GM18499 (cell line): ENCODE data around the gene EIF2A.

Source experiments
- ATAC-seq: cut with Tn5 transposase; IDR thresholded peaks from one replicate; pipeline ENCODE4 v1.9.1; 2021; ENCODE audit warnings: moderate number of reproducible peaks; ENCODE audit not compliant: insufficient read depth, unreplicated experiment

The EIF2A gene

DNA sequence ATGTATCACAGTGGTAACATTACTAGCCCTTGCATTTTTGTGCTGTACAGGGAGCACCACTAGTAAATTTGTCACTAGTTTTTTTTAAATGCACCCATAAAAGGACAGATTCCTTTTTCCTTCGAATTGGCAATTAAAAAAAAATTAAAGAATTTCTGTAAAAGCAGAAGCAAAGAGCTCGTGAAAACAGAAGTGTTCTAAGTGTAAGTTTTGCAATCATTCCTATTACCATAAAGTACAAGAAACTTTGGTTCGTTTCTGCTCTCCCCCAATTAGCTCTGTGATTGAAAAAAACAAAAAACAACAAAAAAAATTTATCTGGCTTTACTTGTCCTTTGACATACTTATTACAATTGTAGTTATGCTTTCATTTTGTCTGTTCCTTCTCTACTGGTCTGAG lies 5.6 kb upstream of the EIF2A start:
- ATAC-seq, result no peak

DNA sequence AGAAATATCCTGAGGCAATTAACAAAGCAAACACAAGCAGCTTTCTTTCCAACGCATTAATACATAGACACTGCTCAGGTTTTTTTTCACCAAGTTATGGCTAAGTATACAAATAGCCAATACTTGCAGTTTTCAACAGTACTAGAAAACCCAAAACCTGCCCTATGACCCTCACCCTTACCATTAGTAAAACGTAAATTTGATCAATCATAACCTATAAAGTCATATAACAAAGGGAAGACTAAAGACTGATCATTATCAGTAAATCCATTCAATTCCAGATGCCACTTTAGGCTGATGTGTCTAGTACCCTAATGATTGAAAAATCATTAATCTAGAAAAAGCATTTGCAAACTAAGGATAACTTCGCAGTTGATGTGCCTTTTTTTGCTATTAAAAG lies 3.5 kb upstream of the EIF2A start:
- no peak for ATAC-seq

DNA sequence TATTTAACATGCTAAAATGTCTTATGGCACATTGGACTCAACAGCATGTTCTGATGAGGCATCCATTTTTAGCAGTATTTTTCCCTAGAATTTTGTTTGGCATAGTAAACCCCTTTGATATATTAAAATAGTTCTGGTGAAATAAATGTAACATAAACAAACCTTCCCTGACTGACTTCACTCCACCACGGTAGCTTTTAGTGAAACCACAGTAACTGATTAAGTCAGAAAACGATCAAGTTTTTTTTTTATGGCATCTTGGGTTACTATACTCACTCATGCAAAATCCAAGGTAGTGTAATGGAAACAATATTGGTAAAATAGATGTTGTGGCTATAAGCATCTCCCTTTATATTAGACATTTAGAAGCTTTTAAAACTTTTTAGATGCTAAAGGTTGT lies 3.1 kb upstream of the EIF2A start:
- ATAC-seq, result no peak

DNA sequence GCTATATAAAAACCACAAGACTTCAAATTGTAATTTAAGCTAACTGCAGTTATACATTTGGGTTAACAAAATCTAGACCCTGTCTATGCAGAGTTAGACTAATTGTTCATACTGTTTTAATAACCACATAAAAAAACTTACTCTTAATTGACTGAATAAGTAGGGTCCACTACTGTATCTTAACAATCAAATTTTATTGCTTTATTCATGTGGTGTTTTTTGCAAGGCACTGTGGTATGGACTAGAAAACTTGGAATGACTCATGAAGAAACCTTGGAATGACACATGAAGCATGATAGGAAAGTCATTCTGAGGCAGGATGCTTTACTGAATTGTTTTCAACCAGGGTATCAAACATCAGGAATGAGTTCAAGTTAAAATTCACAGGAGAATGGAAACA lies 2.5 kb upstream of the EIF2A start:
- no peak for ATAC-seq

DNA sequence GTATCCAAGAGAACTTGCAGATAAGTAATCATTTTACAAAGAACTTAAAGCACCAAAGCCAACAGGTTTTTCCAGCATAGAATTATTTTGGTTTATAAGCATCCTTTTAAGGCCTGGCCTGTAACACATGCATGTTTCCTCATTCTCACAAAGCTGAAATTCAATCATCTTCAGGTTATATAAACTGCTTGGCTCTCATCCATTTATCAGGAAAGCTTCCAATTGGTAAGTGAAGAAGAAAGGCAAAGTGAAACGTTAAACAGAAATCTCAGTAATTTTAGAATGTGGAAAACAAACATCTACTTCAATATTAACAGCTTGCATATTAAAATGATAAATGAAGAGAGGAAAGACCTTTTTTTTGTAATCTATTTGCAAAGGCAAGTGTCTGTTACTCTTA lies 1.9 kb upstream of the EIF2A start:
- ATAC-seq, result no peak

DNA sequence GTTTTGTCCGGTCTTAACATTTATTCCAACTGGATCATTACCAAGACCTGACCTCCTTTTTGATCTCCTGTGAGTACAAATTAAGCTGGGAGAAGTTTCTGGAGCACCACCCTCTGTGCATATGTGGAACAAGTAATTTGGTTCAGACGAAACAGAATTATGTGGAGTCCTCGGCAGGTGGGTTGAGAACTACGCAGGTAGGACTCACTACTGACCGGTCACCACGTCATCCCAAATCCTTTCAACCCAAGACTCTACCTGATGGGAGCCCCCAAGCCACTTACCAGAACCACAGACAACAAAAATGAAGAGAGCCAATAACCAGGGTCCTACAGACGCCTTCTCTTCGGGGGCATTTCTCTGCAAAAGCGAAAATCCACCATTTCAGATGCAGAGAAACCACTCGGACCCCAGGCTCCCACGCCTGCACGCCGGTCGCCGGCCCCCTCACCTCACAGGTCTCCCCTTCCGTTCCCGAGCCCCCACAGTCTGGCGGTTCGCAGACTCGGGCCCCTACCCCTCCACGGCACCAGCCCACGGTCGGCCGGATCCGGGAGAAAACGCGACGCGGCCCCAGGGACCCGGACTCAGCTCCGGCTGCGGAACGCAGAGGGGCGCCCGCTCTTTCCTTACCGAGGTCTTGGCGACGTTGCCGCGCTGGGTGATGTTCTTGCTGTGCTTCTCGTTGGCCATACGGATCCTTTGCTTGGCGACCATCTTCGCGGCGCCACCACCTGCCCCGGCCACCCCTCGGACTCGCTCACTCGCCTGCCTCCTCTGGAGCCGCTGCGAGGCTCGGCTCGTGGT lies 965 bp upstream of the EIF2A start:
- no peak for ATAC-seq

DNA sequence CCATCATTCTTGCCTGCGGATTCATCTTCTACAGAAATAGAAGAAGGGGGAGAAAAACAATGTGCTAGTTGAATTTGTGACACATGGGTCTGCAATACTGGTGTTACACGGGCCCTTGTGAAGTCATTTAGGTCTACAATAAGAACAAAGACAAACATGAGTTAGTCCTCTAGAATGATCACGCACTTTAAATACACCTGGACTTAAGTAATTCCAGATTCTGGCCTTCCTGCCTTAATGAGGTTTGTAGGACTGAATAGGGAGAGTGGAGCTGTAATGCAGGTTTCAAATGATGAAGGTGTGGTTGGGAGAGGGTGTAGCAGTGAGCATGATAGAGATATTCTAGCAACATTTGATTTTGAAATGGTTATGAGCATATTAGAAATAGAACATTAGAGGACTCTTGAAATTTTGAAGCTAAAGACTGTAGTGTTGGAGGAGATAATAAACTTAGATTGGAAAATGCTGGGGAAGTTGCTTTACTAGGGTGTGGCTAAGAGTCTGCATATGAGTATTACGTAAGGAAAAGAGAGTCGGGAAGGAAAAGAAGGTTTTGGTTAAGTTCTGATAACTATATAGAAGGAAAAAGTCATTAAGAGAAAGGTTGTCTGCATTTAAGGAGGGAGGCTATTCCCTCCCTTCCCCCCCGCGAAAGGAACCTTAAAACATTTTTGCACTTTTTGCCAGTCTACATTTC lies 606 bp downstream of the EIF2A start:
- no peak for ATAC-seq

DNA sequence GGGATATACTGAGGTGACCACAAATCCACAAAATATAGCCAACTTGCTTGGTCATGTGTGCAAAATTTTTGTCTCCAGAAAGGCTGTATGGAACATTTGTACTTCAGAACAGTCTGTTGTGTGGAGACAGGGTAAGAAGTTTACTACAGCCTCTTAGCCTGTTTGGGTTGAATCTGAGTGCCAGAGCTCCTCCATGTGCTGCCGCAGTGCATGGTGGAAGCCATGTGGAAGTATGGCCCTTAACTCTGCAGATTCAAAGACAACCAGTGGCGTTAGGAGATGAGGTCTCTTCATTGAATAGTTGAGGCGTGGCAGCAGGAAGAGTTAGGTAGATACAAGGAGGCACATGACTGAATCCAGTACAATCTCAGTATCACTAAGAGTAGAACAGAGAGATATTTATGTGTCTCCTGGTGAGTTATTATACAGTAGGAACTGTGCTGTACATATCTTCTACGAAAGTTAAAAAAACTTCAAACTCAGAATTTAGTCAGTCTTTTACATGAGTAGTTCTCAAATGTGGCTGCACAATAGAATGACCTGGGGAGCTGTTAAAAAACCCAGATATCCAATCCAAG lies 9.4 kb downstream of the EIF2A start:
- no peak for ATAC-seq

DNA sequence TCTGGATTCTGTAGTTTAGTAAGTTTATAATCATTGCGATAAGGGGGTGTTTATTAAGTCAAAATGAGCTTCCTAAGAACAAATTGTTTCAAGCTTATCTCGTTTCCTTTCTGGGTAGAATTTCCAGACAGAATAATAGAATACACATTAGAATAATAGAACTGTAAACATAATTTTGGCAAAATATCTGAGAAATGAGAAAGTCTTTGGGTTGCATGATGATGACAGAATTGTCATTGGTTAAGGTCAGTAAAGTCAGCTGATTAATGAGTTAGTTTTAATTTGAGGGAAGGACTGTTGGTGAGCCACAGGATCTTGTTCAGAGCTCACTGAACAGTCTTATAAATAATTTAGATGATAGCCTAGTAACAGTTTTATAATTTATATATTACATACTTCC lies 10.2 kb downstream of the EIF2A start:
- ATAC-seq, result no peak

DNA sequence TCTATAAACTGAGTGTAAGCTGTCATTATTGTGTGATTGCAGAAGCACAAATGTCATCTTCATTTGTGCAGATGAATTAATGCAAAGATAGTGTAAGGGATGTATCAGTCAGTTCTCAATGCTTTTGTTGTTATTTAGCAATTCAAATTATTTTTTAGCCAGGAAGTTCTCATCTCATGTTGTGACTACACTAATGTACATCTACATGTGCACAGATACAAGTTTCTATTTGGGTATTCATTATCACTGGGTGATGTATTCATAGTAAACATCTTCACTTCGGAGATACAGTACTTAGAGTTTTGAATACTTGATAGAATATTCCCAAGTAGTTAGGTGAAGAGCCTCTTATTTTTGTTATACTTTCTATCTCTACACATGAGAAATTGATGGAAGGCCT lies 11.1 kb downstream of the EIF2A start:
- no peak for ATAC-seq

DNA sequence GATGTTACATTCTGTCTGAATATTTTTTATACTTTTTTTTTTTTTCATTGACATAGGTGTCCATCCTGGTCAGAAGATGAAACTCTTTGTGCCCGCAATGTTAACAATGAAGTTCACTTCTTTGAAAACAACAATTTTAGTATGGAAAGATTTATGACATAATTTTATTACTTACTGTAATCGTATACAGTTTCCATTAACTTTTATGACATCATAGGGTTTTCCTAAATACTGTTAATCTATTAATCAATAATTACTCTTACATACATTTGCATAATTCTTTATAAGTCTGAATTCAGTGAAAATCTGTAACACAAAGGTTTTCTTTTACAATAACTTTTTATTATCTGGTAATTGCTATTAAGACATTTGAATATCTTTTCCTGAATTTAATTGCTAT lies 17.7 kb downstream of the EIF2A start:
- no peak for ATAC-seq

DNA sequence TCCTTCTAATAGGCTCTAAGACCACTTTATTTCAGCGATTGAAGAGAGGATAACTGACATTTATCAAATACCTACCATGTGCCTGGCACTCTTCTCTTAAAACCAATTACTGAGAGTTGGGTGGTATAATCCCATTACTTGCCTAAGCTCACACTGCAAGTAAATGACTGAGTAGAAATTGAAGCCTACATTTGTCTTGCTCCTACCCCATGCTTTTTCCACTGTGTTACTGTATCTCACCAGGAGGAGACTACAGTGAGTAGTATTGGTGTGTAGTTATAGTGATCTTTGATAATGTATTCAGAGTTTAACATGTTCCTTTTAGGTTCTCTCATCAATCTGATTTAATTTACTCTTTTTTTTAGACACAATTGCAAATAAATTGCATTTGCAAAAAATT lies 20.7 kb downstream of the EIF2A start:
- ATAC-seq, result no peak

DNA sequence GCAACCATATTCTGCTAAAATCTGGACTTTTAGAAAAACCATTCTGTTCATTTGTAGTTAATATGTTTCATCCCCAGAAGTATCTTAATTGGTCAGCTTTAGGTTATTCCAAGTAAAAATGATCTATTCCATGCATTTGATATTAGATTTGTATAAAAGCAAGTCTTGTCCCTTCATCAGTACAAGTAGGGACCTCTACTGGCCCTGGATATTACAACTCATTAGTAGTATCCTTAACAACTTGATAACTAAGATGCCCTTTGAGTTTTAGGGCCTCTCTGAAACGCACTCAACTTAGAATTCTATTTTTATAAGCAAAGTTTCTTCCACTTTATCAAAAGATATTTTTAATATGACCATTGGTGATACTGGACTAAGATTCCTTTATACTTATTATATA lies 31.3 kb downstream of the EIF2A start:
- no peak for ATAC-seq

DNA sequence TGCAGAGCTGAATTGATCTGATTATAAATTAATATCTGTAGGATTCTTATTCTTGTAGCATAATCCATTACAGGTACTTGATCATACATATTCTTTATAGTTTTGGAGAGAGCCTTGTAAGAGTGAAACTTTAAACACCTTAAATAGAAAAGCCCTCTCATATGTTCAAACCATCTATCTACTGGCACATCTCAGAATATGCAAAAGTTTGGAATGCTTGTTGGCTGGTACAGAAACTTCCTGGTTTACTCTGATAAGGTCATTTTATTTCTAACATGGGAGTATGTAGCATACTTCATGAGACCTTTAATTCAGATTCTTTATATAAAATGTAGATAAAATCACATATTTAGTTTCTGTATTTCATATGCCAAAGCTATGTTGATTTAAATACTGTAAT lies 34.6 kb downstream of the EIF2A start:
- ATAC-seq, result no peak

DNA sequence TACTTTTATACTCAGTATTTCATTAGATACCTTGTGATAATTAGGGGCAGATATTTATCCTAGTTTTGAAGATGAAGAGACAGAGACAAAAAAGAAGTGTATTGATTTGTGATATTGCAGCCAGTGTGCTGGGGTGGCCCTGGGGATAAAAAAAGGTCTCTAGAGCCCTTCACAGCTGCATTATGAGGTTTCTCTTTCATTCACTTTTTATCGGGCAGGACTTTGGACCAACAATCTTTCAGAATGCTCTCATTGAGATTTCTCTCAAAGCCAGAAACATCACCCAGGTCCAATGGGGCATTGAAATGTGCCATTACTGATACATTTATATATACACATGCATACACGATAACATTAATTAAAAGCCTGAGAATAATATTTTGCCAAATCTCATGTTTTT lies 36.0 kb downstream of the EIF2A start:
- no peak for ATAC-seq

DNA sequence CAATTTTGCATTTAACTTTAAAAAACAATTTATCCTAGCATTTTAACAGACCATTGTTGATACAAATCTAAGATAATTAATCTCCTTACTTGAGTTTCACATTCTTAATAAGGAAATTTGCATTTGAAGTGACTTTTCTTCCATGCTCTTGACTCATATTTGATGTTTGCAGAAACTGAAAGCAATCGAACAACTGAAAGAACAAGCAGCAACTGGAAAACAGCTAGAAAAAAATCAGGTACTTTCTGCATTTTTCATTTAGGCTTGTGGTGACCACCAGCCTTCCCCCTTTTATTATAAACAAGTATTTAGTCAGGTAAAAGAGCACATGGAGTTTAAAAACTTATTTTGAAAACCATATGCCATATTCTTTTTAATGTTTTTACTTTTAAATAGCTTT lies 36.4 kb downstream of the EIF2A start:
- no peak for ATAC-seq

DNA sequence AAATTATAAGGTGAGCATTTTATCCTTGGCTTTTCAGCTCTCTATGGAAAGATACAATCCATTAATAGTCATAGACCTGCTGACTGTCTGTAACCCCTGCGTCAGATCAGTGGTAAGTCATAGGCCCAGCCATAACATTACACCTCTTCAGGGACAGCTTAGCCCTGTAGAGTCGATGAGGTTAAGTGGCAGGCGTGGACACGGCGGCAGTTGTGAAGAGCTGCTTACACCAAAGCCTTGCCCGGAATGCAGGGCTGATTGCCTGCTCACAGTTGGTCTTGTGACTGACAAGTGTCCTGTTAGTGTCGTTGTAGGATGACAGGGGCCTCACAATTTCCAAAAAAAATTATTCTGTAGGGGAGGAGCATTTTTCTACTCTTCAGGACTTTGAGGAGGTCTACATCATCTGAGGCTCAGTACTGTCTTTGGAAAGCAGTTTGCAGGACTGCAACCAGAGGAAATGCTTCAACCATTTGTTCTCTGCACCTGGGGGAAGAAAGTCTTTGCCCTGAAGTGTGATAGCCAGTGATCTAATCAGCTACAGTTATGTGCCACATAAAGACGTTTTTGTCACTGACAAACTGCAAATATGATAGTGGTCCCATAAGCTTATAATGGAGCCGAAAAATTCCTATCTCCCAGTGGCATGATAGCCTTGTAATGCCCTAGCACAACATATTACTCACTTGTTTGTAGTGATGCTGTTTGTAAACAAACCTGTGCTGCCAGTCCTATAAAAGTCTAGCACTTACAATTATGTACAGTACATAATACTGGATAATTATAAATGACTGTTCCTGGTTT lies 41.6 kb downstream of the EIF2A start:
- no peak for ATAC-seq

DNA sequence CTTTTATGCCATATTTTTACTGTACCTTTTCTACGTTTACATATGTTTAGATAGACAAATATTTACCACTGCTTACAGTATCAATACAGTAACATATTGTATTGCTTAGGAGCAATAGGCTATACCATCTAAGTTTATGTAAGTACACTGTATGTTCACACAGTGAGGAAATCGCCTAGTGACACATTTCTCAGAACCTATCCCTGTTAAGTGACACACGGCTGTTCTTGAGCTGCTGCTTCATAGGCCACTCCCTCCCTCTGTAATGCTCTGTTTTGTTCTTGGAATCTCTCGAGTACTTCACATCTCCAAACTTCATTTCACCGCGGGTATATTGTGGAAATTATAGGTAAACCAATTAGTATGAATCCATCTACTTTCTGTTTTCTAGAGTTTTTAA lies 43.2 kb downstream of the EIF2A start:
- ATAC-seq, result no peak

DNA sequence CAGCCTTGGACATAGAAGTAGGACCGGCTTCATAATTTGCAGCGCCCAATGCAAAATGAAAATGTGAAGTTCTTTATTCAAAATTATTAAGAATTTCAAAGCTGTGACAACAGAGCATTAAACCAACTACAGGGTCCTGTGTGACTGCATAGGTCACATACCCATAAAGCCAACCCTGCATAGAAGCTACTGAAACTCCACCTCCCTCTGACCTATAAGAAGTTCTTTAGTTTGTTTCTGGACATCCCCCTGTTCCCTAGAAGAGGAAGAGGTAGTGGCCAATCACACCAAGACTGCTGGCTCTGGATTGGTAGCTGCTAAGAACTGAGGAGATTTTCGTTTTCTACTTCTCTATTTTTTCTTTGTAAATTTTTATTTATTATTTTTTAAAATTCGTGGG lies 47.6 kb downstream of the EIF2A start:
- ATAC-seq, result no peak

DNA sequence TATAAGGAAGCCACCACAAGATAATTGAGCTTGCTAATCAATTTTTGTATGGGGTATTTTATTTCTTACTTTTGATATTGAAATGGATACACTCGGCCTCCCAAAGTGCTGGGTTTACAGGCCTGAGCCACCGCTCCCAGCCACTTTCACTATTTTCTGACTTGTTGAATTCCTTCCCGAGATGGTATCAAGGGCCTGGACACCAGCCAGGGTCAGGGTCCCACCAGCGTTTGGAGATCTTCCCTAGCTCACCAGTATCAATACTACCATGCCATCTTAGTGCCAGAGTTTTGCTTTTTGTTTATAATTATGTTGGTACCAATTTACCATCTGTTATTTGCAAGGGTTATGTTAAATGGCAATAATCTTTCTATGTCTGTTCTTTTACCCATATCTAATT lies 51.1 kb downstream of the EIF2A start:
- ATAC-seq, result no peak
